Activated T-cell treated with anti-CD3 and anti-CD28 coated beads, Interleukin-2, amount 50 U/mL, for 24 hours (primary cell): ENCODE measurements around the gene SLC6A17.

Experiments used
- DNase-seq: peaks from one replicate; pipeline ENCODE4 v3.0.0-alpha.2; 2020
- H3K27ac Mint-ChIP-seq: 2 replicates; pipeline ENCODE4 v1.8.0; 2020; ENCODE audit warnings: mild to moderate bottlenecking, mixed read lengths
- H3K27me3 Mint-ChIP-seq: 2 replicates; pipeline ENCODE4 v1.8.0; 2020; ENCODE audit warnings: mixed read lengths
- H3K36me3 Mint-ChIP-seq: 2 replicates; pipeline ENCODE4 v1.8.0; 2020; ENCODE audit warnings: low read depth, mixed read lengths
- H3K4me1 Mint-ChIP-seq: 2 replicates; pipeline ENCODE4 v1.8.0; 2020; ENCODE audit warnings: low read depth, mixed read lengths
- H3K4me3 Mint-ChIP-seq: 2 replicates; pipeline ENCODE4 v1.8.0; 2020; ENCODE audit warnings: mild to moderate bottlenecking, moderate library complexity, mixed read lengths
- H3K9me3 Mint-ChIP-seq: 2 replicates; pipeline ENCODE4 v1.8.0; 2020; ENCODE audit warnings: mixed read lengths

Gene SLC6A17

DNA sequence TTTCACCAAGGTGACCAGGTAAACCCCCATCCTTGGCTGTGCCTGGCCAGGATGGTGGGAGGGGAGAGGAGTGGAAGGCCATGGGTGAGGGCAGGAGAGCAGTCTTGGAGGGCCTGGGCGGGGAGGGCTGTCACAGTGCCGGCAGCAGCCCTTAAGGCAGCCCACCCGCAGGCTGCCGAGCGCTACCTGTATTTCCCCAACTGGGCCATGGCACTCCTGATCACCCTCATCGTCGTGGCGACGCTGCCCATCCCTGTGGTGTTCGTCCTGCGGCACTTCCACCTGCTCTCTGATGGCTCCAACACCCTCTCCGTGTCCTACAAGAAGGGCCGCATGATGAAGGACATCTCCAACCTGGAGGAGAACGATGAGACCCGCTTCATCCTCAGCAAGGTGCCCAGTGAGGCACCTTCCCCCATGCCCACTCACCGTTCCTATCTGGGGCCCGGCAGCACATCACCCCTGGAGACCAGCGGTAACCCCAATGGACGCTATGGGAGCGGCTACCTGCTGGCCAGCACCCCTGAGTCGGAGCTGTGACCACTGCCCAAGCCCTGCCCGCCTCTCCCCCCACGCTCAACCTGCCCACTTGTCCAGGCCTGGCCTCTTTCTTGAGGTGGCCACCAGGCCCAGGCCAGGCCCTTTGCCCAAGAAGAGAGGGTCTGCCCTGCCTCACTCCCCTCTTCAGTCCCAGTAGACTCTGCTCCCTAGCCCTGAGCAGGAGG is 47.8 kb downstream of the SLC6A17 start:
- Mint-ChIP-seq H3K4me1 (peaks cover 3% of the 10 kb centered on the region), H3K4me3 (no peak overlapping the region), H3K9me3 (no peaks in the 10 kb centered on the region), H3K36me3 (no peaks in the 10 kb centered on the region), H3K27ac (no peak overlapping the region), H3K27me3 (no peaks in the 10 kb centered on the region)
- DNase-seq = no peak

DNA sequence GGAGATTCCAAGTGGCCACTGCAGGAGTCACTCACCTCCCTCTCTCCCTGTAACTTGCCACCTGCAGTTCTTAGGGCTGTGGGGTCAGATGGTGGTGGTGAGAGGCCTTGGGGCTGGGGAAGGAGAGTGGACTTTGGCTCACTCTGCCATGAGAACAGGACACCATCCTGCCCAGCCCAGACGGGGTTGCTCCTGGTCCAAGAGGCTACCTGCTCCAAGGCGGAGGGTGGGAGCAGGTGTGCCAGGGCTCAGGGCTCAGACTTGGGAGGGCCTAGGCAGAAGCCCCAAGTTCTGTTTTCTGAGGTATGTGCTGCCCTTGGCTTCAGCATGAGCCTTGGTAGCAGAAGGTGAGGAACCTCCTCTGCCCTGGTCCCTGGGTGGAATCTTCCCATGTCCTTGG is 48.5 kb downstream of the SLC6A17 start:
- Mint-ChIP-seq H3K9me3 (no peaks in the 10 kb centered on the region), H3K4me3 (no peak overlapping the region), H3K27ac (no peak overlapping the region), H3K4me1 (peaks cover 10% of the 10 kb centered on the region), H3K27me3 (no peaks in the 10 kb centered on the region), H3K36me3 (no peaks in the 10 kb centered on the region)
- no peak for DNase-seq

DNA sequence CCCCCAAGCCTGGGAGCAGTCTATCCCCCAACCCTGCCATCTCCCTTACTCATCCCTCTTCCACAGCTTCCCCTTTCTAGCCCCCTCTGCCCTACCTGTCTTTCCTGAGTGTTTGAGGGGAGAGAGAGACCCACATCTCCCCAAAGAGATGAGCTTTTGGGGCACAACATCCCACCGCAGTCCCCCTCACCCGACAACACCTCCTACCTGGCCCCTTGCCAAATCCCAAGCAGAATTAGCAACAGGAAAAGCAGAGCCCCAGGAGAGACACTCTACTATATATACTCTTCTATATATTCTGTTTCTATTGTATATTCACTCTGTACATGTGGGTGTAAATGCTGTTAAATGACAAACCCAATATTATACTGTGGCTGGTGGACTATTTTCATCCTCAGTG is 49.9 kb downstream of the SLC6A17 start:
- H3K9me3 Mint-ChIP-seq = no peaks in the 10 kb centered on the region
- no peak for DNase-seq
- no peaks in the 10 kb centered on the region for H3K27me3 Mint-ChIP-seq
- peaks cover 10% of the 10 kb centered on the region for H3K4me1 Mint-ChIP-seq
- no peak overlapping the region for H3K4me3 Mint-ChIP-seq
- no peak overlapping the region for H3K27ac Mint-ChIP-seq
- no peaks in the 10 kb centered on the region for H3K36me3 Mint-ChIP-seq

DNA sequence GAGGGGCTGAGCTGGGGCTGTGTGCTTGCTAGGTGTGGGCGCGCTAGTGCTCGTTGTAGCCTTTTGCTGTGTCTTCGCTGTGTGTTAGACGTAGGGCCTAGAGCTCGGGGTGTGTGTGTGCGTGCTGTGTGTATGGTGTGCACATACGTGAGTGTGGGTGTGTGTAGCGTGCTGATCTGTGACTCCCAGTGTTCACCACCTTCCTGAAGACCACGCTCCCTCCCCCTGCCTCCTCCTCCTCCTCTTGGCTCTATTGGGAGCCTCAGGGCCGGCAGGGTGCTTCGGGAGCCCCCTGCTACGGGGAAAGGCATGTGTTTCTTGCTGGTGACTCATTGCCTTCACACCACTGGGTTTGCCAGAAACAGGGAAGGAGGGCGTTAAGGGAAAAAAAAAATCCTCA is 50.4 kb downstream of the SLC6A17 start:
- Mint-ChIP-seq H3K4me1 (peaks cover 10% of the 10 kb centered on the region), H3K4me3 (no peak overlapping the region), H3K27me3 (no peaks in the 10 kb centered on the region), H3K27ac (no peak overlapping the region), H3K36me3 (no peaks in the 10 kb centered on the region), H3K9me3 (no peaks in the 10 kb centered on the region)
- DNase-seq = no peak

DNA sequence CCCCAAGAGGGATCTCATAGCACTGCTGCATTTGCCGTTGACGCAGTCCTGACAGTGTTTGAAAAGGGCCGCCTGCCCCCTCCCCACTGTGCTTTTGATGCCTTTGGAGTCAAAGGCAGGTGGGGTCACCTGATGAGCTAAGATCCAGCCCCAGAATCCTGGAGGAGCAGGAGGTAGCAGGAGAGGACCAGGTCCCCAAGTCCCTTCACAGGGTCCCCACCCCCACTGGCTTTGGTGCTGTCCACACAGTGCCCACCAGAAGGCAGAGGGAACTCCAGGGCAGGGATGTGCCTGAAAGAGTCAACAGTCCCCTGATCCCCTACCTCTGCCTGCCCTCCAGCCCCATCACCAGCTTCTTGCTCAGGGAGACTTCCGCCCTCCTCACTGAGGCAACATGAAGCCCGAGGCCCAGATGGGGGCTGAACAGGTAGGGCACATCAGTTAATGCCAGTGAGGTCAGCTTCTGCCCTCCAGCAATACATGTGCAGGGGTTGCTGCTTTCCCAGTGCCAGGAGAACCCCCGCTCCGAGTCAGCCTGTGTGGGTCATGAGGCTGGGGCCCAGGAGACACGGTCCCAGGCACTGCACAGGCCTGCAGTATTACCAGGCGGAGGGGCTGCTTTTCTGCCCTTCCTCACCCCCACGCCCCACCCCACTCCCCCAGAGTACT is 51.0 kb downstream of the SLC6A17 start:
- no peak for DNase-seq
- Mint-ChIP-seq H3K27ac (no peak overlapping the region), H3K36me3 (no peaks in the 10 kb centered on the region), H3K9me3 (no peaks in the 10 kb centered on the region), H3K4me3 (no peak overlapping the region), H3K27me3 (no peaks in the 10 kb centered on the region), H3K4me1 (peaks cover 10% of the 10 kb centered on the region)

DNA sequence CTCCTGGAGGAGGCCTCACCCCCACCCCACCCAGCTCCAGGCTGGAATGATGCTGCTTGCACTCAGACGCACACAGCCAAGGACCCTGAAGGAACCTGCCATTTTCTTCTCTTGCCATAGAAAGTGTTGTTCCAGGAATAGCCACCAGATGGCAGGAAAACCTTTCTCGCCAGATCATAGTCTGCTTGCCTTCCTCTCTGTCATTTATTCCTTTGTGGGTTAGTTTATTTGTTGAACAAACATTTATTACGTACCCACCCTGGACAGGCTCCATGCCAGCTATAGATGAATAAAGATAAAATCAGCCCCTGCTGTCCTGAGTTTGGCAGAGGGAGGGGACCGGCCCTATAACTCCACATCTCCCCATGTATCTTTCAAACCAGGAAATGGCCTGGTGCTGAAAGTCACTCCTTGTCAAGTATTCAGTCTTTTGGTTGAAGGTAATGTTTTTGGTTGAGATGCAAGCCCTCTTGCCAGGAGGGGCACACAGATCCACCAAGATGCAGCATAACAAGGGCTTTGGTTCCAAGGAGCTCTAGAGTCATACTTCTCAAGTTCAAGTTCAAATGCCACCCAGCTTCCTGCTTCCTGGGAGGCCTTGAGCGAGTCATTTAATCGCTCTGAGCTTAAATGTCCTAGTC is 52.8 kb downstream of the SLC6A17 start:
- H3K9me3 Mint-ChIP-seq = no peaks in the 10 kb centered on the region
- peak; percentile 55 for DNase-seq
- peak overlapping the region; percentile 16 for H3K4me3 Mint-ChIP-seq
- peaks cover 20% of the 10 kb centered on the region for H3K4me1 Mint-ChIP-seq
- H3K27me3 Mint-ChIP-seq = no peaks in the 10 kb centered on the region
- H3K36me3 Mint-ChIP-seq = no peaks in the 10 kb centered on the region
- peak overlapping the region; percentile 91 for H3K27ac Mint-ChIP-seq

DNA sequence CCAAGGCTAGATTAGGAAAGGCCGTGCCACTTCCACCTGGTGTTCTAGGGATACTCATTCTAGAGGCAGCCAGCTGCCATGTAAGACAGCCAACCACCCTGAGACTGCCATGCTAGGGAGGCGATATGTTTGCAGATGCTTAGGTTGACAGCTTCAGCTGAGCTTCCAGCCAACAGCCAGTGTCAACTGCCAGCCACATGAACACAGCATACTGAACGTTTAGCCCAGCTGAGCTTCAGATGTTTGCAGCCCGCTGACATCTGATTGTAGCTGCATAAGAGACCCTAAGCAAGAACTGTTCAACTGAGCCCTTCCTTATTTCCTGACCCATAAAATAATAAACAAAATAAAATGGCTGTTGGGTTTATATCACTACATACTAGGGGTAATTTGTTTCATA is 54.9 kb downstream of the SLC6A17 start:
- H3K27ac Mint-ChIP-seq = no peak overlapping the region
- H3K4me1 Mint-ChIP-seq = peaks cover 36% of the 10 kb centered on the region
- no peaks in the 10 kb centered on the region for H3K27me3 Mint-ChIP-seq
- DNase-seq = no peak
- no peak overlapping the region for H3K4me3 Mint-ChIP-seq
- H3K9me3 Mint-ChIP-seq = no peaks in the 10 kb centered on the region
- H3K36me3 Mint-ChIP-seq = no peaks in the 10 kb centered on the region

DNA sequence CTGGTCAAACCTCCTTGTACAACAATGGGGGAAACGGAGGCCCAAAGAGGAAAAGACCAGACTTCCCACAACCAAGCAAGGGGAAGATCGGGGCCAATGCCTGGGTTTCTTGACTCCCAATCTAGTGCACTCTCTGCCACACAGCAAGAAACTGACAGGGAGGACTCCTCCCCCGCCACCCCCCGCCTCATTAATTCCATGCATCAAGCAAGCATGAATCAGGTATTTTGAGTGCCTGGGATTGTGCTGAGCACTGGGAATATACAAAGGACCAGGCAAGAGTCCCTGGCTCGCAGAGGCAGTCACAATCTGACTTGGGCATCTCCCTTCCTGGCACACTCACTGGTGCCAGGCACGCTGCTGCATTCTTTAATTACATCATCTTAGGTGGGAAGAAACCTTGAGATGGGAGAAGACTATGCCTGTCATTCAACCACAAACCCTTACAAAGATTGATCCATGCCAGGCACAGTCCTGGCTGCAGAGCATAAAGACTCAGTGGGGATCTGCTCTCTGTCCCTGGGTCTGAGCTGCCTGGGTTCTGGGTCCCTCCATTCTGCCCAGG is 55.4 kb downstream of the SLC6A17 start:
- no peak overlapping the region for H3K4me3 Mint-ChIP-seq
- no peaks in the 10 kb centered on the region for H3K27me3 Mint-ChIP-seq
- H3K27ac Mint-ChIP-seq = peak overlapping the region; percentile 33
- H3K4me1 Mint-ChIP-seq = peaks cover 36% of the 10 kb centered on the region
- no peak for DNase-seq
- H3K9me3 Mint-ChIP-seq = no peaks in the 10 kb centered on the region
- H3K36me3 Mint-ChIP-seq = no peaks in the 10 kb centered on the region

DNA sequence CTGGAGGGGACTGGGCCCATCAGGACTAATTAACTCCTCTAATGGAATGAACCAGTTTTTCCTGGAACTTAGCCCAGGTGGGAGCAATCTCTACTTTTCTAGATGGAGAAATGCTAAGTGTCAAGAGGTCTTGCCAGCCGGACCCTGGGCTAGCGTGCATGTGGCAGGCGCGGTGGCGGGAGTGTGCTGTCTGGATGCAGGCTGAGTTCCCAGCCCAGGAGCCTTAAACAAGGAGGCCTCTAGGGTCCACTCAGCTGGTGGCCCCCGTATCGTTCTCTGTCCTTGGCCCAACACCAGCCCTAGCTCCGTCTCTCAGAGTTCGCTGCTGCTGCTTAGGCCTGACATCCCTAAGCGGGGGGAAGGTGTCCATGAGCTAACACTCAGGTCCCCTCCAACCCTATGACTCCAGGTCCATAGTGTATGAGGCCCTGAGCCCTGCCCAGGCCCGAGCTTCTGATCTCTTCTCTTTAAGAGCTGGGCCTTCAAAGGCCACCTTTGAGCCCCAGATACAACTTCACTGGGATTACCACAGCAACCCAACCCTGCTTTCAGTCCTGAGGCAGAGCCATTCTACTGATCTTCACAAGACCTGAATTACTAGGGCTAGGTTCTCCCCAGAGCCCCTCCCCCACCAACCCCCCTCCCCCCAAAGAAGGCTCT is 56.1 kb downstream of the SLC6A17 start:
- Mint-ChIP-seq H3K4me1 (peaks cover 38% of the 10 kb centered on the region), H3K9me3 (no peaks in the 10 kb centered on the region), H3K27me3 (no peaks in the 10 kb centered on the region), H3K4me3 (no peak overlapping the region), H3K36me3 (peaks cover 4% of the 10 kb centered on the region), H3K27ac (no peak overlapping the region)
- no peak for DNase-seq

DNA sequence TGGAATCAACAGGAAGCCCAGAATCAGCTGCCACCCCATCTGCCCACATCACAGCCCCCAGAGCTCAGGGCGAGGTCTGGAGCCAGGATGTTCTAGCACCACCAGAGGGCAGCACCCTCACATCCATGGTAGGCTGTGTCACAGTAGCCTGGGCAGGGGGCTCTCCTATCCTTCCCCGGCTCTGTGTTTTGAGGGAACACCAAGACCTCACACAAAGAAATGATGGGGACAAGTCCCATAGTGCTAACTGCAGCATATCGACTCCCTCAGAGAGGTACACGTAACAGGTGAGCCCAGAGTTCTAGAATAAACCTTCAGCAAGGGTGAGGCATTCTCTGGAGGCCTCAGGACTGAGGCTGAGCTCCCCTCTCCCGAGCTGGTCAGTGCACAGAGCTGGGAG is 57.5 kb downstream of the SLC6A17 start:
- H3K9me3 Mint-ChIP-seq = no peaks in the 10 kb centered on the region
- no peak overlapping the region for H3K4me3 Mint-ChIP-seq
- peaks cover 3% of the 10 kb centered on the region for H3K27me3 Mint-ChIP-seq
- peaks cover 45% of the 10 kb centered on the region for H3K4me1 Mint-ChIP-seq
- peak; percentile 85 for DNase-seq
- no peak overlapping the region for H3K27ac Mint-ChIP-seq
- peaks cover 6% of the 10 kb centered on the region for H3K36me3 Mint-ChIP-seq

DNA sequence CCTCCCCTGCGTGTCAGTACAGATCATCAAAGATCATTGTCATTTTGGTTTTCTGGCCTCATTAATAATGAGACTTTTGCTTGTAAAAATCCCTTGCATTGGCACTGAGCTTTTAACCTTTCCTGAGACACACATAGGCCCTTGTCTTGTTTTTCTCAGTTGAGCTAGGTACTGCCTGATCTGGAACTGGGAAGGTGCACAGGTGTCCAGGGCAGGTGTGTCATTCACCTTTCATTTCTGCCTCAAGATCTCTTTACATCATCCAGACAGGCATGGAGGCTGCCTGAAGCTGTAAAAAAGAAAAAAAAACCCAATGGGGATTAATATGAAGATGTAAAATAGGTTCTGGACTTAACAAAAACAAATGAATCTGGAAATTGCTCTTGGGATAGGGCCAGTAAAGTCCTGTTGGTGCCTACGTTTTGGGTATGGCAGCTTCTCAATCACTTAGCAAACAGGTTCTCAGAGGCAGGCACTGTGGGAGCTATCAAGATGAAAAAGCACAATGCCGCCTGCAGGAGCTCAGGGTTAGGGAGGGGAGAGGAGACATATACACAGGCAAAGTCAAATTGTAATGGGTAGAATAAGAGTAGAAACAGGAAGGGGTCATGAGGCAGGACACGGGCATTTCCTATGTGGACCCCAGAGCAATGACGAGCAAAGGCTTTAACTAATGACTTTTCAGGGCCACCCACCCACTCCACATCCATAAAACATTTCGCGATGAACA is 58.8 kb downstream of the SLC6A17 start:
- peak overlapping the region; percentile 81 for H3K4me3 Mint-ChIP-seq
- H3K27ac Mint-ChIP-seq = peak overlapping the region; percentile 93
- H3K36me3 Mint-ChIP-seq = peaks cover 6% of the 10 kb centered on the region
- no peak for DNase-seq
- H3K9me3 Mint-ChIP-seq = no peaks in the 10 kb centered on the region
- peaks cover 46% of the 10 kb centered on the region for H3K4me1 Mint-ChIP-seq
- H3K27me3 Mint-ChIP-seq = peaks cover 3% of the 10 kb centered on the region

DNA sequence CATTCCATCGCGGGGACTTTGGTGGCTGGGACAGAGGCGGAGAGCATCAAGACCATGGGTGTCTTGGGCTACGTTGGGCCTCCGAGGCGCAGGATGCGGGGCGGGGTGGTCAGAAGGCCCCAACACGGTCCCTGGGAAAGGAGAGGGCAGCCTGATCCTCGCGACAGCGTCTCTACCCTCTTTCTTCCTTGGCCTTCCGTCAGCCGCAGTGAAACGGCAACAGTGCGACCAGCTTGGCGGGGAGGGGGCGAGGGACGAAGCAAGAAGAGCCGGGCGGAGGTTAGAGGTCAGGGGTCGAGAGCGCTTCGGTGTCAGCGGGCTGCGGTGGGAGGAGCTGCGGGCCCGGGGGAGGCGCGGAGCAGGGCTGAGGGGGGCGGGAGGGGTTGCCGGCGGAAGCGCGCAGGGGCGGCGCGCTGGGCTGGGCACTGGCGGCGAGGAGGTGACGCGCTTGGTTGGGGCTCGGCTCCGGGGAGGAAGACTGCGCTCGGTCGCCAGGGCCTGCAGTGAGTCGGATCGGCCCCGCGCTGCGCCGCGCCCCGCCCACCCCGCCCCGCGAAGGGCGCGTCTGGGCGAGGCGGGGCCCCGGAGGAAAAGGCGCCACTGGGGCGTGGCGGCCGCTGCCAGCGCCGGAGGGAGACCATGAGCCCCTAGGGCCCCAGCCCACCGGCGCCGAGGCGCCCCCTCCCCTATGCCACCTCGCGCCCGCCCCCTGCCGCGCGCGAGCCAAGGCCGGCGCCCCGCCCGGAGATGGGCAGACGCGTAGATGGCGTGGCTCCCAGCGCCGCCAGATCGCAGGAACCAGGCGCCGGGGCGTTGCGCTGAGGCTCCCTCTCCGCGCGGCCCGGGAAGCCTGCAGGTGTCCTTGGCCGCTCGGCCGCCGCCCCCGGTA is 59.7 kb downstream of the SLC6A17 start, which contains the start of gene KCNC4:
TSS of gene KCNC4 (plus strand) at position 600 of the 889 bp plus-strand sequence. CDS start 1,186 bp downstream, outside the sequence.
- Mint-ChIP-seq H3K4me1 (peaks cover 55% of the 10 kb centered on the region), H3K4me3 (peak within 1 kb of the TSS; percentile 86), H3K36me3 (peaks cover 6% of the 10 kb centered on the region), H3K27me3 (peaks cover 3% of the 10 kb centered on the region), H3K9me3 (no peaks in the 10 kb centered on the region), H3K27ac (peak within 1 kb of the TSS; percentile 93)
- DNase-seq = peak; percentile 91
